Measurements from ENCODE around the gene COL23A1.

The COL23A1 gene

GRCh38 chr5:178289438-178289837 lies 300.8 kb downstream of the COL23A1 start:
- no peaks in the 10 kb centered on the region for H3K36me3 ChIP-seq (ENCODE audit: control insufficient read depth in 5 of 5, insufficient read depth in 5 of 5, low read length in 5 of 5)
- peaks cover 17 to 39% (median 34%) of the 10 kb centered on the region in 5 donors for H3K27me3 ChIP-seq (ENCODE audit: control insufficient read depth in 5 of 5, insufficient read depth in 4 of 5, low read length in 5 of 5)
- H3K4me3 ChIP-seq (ENCODE audit: low read depth in 1 of 5, low read length in 5 of 5) = no peak overlapping the region
- no peaks in the 10 kb centered on the region for H3K9me3 ChIP-seq (ENCODE audit: control insufficient read depth in 5 of 5, low read length in 5 of 5)
- H3K27ac ChIP-seq (ENCODE audit: low read depth, low read length) = no peak overlapping the region
- no peaks in the 10 kb centered on the region for H3K4me1 ChIP-seq (ENCODE audit: control insufficient read depth in 5 of 5, insufficient read depth in 5 of 5, low read length in 5 of 5)
- H3K9ac ChIP-seq (ENCODE audit: low read length in 5 of 5) = no peak overlapping the region

GRCh38 chr5:178288401-178289368 lies 301.5 kb downstream of the COL23A1 start:
- no peak overlapping the region for H3K9ac ChIP-seq (ENCODE audit: low read length in 5 of 5)

GRCh38 chr5:178287791-178288105 lies 302.4 kb downstream of the COL23A1 start:
- Histone ChIP-seq H3K36me3 (ENCODE audit: control insufficient read depth in 5 of 5, insufficient read depth in 5 of 5, low read length in 5 of 5) (no peaks in the 10 kb centered on the region), H3K4me3 (ENCODE audit: low read depth in 1 of 5, low read length in 5 of 5) (no peak overlapping the region), H3K27me3 (ENCODE audit: control insufficient read depth in 5 of 5, insufficient read depth in 4 of 5, low read length in 5 of 5) (peaks cover 17 to 39% (median 29%) of the 10 kb centered on the region in 5 donors), H3K9ac (ENCODE audit: low read length in 5 of 5) (no peak overlapping the region), H3K4me1 (ENCODE audit: control insufficient read depth in 5 of 5, insufficient read depth in 5 of 5, low read length in 5 of 5) (no peaks in the 10 kb centered on the region), H3K27ac (ENCODE audit: low read depth, low read length) (no peak overlapping the region), H3K9me3 (ENCODE audit: control insufficient read depth in 5 of 5, low read length in 5 of 5) (peaks cover 3 to 13% (median 6%) of the 10 kb centered on the region in 5 donors)

More at GRCh38 chr5:178288401-178289368, 301.5 kb downstream of the COL23A1 start:
- Histone ChIP-seq H3K9me3 (ENCODE audit: control insufficient read depth in 5 of 5, low read length in 5 of 5) (peaks cover 3 to 6% (median 4%) of the 10 kb centered on the region in 5 donors), H3K27ac (ENCODE audit: low read depth, low read length) (no peak overlapping the region), H3K4me1 (ENCODE audit: control insufficient read depth in 5 of 5, insufficient read depth in 5 of 5, low read length in 5 of 5) (no peaks in the 10 kb centered on the region), H3K36me3 (ENCODE audit: control insufficient read depth in 5 of 5, insufficient read depth in 5 of 5, low read length in 5 of 5) (no peaks in the 10 kb centered on the region), H3K27me3 (ENCODE audit: control insufficient read depth in 5 of 5, insufficient read depth in 4 of 5, low read length in 5 of 5) (peaks cover 17 to 39% (median 34%) of the 10 kb centered on the region in 5 donors), H3K4me3 (ENCODE audit: low read depth in 1 of 5, low read length in 5 of 5) (no peak overlapping the region)

- no peak overlapping the region for H3K9ac ChIP-seq (ENCODE audit: low read length in 5 of 5)
- no peaks in the 10 kb centered on the region for H3K4me1 ChIP-seq (ENCODE audit: control insufficient read depth in 5 of 5, insufficient read depth in 5 of 5, low read length in 5 of 5)
- H3K9me3 ChIP-seq (ENCODE audit: control insufficient read depth in 5 of 5, low read length in 5 of 5) = peaks cover 3 to 13% (median 6%) of the 10 kb centered on the region in 5 donors
- peaks cover 17 to 39% (median 27%) of the 10 kb centered on the region in 5 donors for H3K27me3 ChIP-seq (ENCODE audit: control insufficient read depth in 5 of 5, insufficient read depth in 4 of 5, low read length in 5 of 5)
- no peak overlapping the region for H3K27ac ChIP-seq (ENCODE audit: low read depth, low read length)
- H3K36me3 ChIP-seq (ENCODE audit: control insufficient read depth in 5 of 5, insufficient read depth in 5 of 5, low read length in 5 of 5) = no peaks in the 10 kb centered on the region
- H3K4me3 ChIP-seq (ENCODE audit: low read depth in 1 of 5, low read length in 5 of 5) = no peak overlapping the region
Measured at GRCh38 chr5:178287091-178287790, 303.0 kb downstream of the COL23A1 start.

GRCh38 chr5:178286226-178287090 lies 303.7 kb downstream of the COL23A1 start:
- H3K9me3 ChIP-seq (ENCODE audit: control insufficient read depth in 5 of 5, low read length in 5 of 5) = peaks cover 3 to 13% (median 6%) of the 10 kb centered on the region in 5 donors
- no peak overlapping the region for H3K27ac ChIP-seq (ENCODE audit: low read depth, low read length)
- H3K9ac ChIP-seq (ENCODE audit: low read length in 5 of 5) = no peak overlapping the region
- no peak overlapping the region for H3K4me3 ChIP-seq (ENCODE audit: low read depth in 1 of 5, low read length in 5 of 5)
- no peaks in the 10 kb centered on the region for H3K4me1 ChIP-seq (ENCODE audit: control insufficient read depth in 5 of 5, insufficient read depth in 5 of 5, low read length in 5 of 5)
- H3K27me3 ChIP-seq (ENCODE audit: control insufficient read depth in 5 of 5, insufficient read depth in 4 of 5, low read length in 5 of 5) = peaks cover 17 to 36% (median 24%) of the 10 kb centered on the region in 5 donors
- no peaks in the 10 kb centered on the region for H3K36me3 ChIP-seq (ENCODE audit: control insufficient read depth in 5 of 5, insufficient read depth in 5 of 5, low read length in 5 of 5)

- Histone ChIP-seq H3K27ac (ENCODE audit: low read depth, low read length) (no peak overlapping the region), H3K36me3 (ENCODE audit: control insufficient read depth in 5 of 5, insufficient read depth in 5 of 5, low read length in 5 of 5) (no peaks in the 10 kb centered on the region), H3K9ac (ENCODE audit: low read length in 5 of 5) (no peak overlapping the region), H3K4me1 (ENCODE audit: control insufficient read depth in 5 of 5, insufficient read depth in 5 of 5, low read length in 5 of 5) (peaks cover 0 to under 1% (median 0%) of the 10 kb centered on the region in 5 donors), H3K9me3 (ENCODE audit: control insufficient read depth in 5 of 5, low read length in 5 of 5) (peaks cover 3 to 13% (median 6%) of the 10 kb centered on the region in 5 donors), H3K27me3 (ENCODE audit: control insufficient read depth in 5 of 5, insufficient read depth in 4 of 5, low read length in 5 of 5) (peaks cover 10 to 28% (median 21%) of the 10 kb centered on the region in 5 donors), H3K4me3 (ENCODE audit: low read depth in 1 of 5, low read length in 5 of 5) (no peak overlapping the region)
Measured at GRCh38 chr5:178285399-178286225, 304.6 kb downstream of the COL23A1 start.

- H3K9me3 ChIP-seq (ENCODE audit: control insufficient read depth in 5 of 5, low read length in 5 of 5) = peaks cover 3 to 13% (median 6%) of the 10 kb centered on the region in 5 donors
- H3K4me1 ChIP-seq (ENCODE audit: control insufficient read depth in 5 of 5, insufficient read depth in 5 of 5, low read length in 5 of 5) = peaks cover 0 to 6% (median 2%) of the 10 kb centered on the region in 5 donors
- peaks cover 7 to 23% (median 15%) of the 10 kb centered on the region in 5 donors for H3K27me3 ChIP-seq (ENCODE audit: control insufficient read depth in 5 of 5, insufficient read depth in 4 of 5, low read length in 5 of 5)
- H3K36me3 ChIP-seq (ENCODE audit: control insufficient read depth in 5 of 5, insufficient read depth in 5 of 5, low read length in 5 of 5) = no peaks in the 10 kb centered on the region
- no peak overlapping the region for H3K4me3 ChIP-seq (ENCODE audit: low read depth in 1 of 5, low read length in 5 of 5)
- H3K9ac ChIP-seq (ENCODE audit: low read length in 5 of 5) = no peak overlapping the region
- no peak overlapping the region for H3K27ac ChIP-seq (ENCODE audit: low read depth, low read length)
Measured at GRCh38 chr5:178284996-178285395, 305.2 kb downstream of the COL23A1 start.

- H3K4me1 ChIP-seq (ENCODE audit: control insufficient read depth in 5 of 5, insufficient read depth in 5 of 5, low read length in 5 of 5) = peaks cover 0 to 9% (median 6%) of the 10 kb centered on the region in 5 donors
- peaks cover 3 to 13% (median 6%) of the 10 kb centered on the region in 5 donors for H3K9me3 ChIP-seq (ENCODE audit: control insufficient read depth in 5 of 5, low read length in 5 of 5)
- H3K36me3 ChIP-seq (ENCODE audit: control insufficient read depth in 5 of 5, insufficient read depth in 5 of 5, low read length in 5 of 5) = no peaks in the 10 kb centered on the region
- H3K27me3 ChIP-seq (ENCODE audit: control insufficient read depth in 5 of 5, insufficient read depth in 4 of 5, low read length in 5 of 5) = peaks cover 5 to 18% (median 15%) of the 10 kb centered on the region in 5 donors
- no peak overlapping the region for H3K4me3 ChIP-seq (ENCODE audit: low read depth in 1 of 5, low read length in 5 of 5)
- H3K27ac ChIP-seq (ENCODE audit: low read depth, low read length) = no peak overlapping the region
- H3K9ac ChIP-seq (ENCODE audit: low read length in 5 of 5) = no peak overlapping the region
Measured at GRCh38 chr5:178284093-178284675, 306.0 kb downstream of the COL23A1 start.
